NCI-H1048 (cell line): ENCODE results near the gene ITPKB.
"Not testable (repeated sequence)": the region's sequence is repeated elsewhere in the genome, so short reads cannot be mapped to it uniquely, and the experiment has no call there.

ENCODE experiments used
- DNase-seq: peaks from one replicate; lab custom pipeline; 2025; lab: John Stamatoyannopoulos, UW

The ITPKB gene

DNA sequence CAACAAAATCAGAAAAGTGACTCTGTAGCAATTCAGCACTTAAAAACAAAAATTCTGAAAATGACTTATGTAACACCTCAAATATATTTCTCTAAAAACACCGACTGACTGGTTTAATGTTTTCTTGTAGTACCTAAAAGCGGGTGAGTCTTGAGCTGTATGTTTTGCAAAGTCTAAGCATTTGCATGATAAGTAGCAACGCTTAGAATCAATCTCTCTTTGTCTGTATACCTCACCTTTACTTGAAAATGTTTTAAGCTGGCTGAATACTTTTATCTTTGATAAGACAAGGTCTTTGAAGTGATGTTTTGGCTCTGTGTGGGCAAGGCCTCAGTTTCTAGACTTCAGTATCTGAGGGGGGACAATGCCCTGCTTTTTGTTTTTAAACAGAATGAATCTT, 8.2 kb downstream of the ITPKB start:
- DNase-seq: no peak

DNA sequence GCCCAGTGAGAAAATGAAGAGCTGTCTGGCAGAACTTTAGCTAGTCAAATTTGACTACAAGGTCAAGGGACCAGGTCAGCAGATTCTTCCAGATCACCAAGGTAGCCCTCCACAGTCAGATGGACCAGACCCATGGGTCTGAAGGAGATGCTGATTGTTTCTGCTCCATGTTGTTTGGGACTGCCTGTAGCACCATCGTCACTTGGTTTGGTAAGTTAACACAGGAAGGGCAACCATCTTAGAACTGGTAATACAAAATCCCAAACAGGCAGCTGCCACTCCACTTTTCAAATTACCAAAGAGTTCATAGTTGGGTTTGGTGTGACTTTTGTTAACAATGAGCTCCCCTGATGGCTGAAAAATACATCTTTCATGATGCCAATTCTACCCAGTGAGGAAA, 9.0 kb downstream of the ITPKB start:
- DNase-seq: no peak

DNA sequence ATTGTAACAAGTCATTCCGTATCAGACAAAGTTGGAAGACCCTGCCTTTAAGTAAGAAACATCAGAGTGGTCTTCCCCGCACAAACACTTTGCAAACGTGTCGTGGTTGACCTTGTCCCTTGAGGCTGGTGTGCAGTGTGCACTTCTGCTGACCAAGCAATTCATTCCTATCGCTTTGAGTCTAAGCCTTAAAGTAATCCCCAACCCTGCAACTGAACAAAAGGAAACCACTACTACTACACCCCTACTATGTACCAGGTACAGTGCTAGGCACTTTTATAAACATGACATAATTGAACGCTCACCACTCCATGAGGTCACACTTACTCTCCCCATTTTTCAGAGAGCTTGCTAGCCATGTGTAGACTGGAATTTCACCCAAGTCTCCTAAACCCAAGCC, 10.6 kb downstream of the ITPKB start:
- no peak for DNase-seq

DNA sequence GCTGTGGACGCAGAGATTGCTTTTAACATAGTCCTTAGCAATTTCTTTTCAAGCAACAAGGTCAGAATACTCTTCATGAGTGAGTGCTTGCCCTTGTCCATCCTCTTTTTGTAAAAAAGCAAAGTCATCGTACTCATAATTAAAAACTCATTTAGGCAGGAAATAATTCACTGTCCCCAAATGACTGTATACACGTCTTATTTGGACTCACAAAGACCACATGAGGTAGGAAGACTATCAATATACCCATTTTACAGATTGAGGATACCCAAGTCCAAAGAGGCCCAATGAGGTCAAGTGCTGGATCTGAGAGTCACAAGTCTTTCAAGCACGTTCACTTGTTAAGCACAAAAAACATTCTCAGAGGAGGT, 13.2 kb downstream of the ITPKB start:
- DNase-seq: no peak

DNA sequence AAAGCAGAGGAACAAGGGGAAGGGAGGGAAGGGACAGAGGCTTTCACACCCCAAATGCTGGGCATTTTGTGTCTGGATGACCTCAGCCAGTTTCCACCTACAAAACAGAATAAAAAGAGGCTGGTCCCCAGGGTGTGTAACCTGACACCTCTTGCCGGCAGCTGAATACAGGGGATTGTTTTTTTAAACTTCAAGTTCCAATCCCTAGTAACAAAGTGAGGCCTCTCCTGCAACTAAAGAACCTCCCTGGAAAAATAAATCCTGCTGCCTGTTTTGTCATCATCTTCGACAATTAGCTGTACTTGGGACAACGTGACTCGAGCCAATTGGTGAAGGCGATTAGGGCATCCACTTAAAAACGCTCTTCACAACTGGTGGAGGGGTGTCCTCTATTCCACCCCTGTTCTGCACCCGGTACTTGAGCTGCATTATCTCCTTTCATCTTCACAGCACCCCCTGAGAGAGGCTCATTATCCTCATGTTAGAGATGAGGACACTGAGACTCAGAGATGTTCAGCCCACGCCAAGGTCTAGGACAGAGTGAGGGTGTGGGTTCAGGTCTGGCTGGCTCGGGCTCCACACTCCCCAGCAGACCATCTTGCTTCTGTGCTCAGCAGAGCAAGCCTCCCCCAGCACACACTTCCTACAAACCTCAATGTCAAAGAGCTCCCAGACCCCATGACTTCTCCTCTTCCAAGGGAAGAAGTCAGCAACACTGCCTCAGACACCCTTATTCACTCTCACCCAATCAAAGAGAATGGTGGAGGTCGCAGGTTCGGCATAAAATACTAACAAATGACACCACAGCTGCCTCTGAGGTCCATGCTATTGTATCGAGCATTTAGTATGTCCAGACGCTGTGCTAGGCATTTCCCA, 15.2 kb downstream of the ITPKB start:
- no peak for DNase-seq

- DNase-seq: no peak
Measured at GRCh38 chr1:226722901-226723656, 16.0 kb downstream of the ITPKB start.

- no peak for DNase-seq
Measured at GRCh38 chr1:226722240-226722900, 16.7 kb downstream of the ITPKB start.

- DNase-seq: not testable (repeated sequence)
Measured at GRCh38 chr1:226720574-226720973, 18.5 kb downstream of the ITPKB start.

- no peak for DNase-seq
Measured at GRCh38 chr1:226719596-226720387, 19.3 kb downstream of the ITPKB start.

DNA sequence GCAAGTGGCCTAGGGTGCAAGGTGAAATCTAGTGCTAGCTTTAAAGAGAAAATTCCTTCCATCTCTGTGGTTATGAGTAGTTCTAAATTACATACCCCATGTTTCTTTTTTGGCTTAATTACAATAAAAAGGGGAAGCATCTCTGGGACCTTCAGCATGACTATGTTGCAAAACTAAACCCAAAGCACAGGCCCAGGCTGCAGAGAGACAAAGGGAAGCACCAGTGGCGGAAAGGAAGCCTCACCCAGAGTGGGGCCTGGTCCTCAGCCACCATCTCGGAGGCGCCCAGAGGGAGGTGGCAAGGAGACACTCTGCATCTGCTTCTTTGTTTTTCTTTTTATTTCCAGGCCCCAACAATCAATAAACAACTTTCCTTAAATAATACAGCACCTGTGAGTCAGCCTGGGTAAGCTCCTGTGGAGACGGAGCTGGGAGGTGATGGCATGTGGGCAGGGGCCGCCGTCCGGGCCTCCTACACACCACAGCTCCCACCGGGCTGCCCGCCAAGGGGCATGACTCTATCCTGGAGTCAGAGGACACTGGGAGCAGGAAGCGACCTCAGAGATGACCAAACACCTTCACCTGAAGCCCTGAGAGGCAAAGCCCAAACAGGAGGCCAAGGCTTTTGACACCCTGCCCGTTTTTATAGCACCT, 21.7 kb downstream of the ITPKB start:
- no peak for DNase-seq

DNA sequence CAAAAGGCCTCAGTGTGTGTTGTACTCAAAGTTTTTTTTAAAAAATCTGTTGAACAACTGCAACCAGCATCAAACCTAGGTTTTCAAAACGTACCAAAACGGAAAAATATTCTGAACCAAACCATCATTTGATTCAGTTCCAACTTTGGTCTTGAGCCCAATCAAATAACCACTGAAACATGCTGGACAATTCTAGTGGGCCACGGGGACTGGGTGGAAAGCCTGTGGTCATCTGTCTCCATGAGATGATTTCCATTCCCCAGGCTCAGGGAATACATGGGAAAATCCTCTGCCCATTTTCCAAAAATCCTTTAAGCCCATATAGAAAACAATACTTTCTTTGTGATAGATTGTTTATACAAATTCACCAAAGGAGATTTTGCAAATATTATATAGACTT, 22.5 kb downstream of the ITPKB start:
- no peak for DNase-seq

DNA sequence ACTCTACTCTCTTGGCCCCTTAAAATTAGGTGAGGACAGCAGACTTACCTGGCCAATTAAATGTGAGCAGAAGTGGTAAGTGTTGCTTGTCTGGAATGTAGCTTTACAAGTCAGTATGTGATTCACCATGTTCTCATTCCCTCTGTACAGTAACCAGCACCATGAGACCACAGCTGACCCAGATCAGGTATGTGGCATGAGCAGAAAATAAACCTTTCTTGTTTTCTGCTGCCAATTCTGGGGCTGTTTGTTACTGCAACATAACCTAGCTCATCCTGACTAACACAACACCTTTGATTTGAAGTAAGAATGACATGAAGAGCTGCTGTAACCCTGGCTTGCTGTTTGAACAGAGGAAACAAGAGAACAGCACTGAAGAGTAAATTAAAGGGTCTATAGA, 24.9 kb downstream of the ITPKB start:
- no peak for DNase-seq

DNA sequence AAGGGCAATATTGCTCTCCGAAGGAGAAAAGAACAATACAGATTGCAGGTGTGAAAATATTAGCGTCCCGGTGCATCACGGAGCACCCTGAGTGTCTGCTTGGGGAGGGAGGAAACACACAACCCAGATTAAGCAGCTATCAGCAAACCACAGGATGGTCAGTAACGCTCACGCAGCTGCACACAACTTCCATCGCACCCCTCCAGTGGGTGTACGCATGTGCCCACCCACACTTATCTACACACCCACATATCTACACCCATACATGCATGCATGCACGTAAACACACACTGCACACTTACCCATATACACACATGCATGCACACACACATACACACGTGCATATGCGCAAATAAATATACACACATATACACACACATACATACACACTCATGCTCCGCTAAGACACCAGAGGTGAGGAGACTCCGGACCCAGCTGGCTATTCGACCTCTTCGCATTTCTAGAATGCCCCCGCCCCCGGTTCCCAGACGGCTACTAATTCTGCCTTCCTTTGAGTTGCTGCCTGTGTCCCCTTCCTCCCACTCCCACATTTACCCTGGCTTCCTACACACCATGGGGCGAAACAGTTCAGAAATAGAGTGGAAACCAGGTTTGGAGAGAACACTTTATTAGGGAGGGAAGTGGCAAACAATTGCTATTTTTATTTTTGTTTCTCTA, 26.2 kb downstream of the ITPKB start:
- DNase-seq: no peak

DNA sequence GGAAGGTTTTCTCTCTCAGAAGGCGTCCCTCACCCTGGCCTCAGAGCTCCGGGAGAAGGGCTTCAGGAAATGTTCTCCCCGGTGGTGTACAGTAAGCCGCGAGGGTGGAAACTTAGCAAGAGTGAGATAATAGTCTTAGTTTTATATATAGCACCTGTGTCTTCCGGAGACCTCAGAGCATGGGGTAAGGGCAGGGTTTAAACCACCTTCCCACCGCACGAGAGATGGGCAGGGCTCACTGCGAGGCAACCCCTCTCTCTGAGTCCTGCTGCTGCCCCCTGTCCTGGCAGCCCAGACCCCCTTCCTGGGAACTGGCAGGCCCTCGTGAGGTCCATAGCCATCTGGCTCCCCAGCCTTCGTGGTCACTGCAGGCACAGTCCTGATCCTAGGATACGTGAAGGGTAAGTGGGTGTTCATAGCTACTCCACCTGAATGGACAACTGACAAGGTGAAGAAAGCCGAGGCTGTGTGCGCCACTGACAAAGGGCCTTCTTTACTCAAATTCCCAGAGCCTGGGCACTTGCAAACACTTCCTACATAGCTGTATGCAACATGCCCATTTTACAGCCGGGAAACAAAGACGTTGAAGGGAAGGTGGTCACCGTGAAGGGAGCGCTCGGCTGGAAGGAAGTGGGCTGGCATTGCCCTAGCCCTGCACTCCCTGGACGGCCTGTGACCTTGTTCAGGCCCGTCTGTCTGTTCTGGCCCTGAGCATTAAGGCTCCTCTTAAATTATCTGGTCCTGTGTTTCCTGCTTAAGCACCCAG, 26.9 kb downstream of the ITPKB start:
- DNase-seq: no peak

DNA sequence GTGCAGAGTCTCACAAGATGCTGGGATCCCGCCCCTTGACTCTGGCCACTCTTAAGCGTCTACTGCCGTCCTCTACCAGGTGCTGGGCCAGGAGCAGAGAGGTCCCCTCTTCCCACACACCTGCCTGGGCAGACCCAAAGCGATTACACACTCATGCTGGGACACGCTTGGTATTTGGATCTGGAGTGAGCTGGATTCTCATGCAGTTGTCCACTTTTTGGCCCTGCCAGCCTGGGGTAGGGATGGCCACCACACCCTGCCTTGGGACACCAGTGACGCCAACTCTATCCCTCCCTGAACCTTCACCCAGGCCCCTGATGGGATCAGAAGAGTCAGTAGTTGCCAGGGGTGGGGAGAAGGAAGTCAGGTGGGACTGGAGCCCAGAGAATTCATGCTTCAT, 28.6 kb downstream of the ITPKB start:
- no peak for DNase-seq

DNA sequence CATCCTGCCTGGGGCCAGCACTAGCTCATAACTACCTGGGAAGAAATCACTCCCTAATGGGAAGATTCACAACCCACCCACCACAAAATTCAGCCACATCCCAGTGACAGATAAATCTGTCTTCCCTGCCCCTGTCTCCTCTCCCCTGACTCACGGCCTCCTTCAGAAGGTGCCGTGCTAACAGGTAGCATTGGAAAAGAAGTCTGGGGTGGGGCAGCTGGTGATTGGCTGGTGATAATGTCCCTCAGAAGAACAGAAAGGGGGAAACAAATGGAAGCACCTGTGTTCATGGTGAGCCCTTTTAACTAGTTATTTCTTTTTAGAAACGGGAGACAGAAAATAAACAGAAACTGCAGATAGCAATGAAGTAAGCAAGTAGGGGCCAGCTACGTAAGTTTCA, 29.1 kb downstream of the ITPKB start:
- no peak for DNase-seq

DNA sequence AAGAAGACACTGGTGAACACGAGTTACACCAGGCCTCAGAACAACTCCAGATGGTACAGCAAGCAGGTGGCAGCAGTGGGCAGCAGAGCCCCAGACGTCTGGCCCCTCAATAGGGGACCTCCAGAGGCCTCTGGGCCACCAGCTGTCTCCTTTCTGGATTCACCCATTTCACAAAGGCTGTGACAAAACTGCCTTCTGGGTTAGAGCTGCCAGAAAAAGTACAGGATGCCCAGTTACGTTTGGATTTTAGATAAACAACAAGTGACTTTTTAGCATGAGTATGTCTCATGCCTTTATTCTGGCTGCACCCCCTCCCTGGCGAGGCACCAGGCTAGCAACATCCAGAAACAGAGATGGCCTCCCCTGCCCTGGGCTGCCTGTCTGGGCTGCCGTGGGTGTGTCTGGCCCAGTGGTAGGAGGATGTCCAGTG, 30.1 kb downstream of the ITPKB start:
- no peak for DNase-seq

DNA sequence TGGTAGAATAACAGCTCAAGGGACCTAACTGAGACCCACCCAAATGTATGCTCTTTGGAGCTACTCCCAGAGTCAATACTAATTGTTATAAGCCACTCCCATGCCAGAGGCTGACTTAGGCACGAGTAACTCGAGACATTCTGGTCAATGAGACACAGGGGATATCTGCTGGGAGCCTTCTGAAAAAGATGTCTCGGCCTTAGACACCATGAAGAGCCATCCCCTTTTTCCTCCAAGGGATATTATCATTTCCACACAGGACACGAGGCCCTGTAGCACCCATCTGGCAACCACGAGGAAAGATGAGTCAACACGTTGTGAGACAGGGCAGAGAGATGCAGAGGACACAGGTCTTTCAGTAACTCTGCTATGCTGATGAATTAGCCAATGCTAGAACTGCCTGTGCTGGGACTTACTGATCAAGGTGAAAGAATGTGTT, 30.7 kb downstream of the ITPKB start:
- DNase-seq: no peak

GRCh38 chr1:226706684-226707083, 32.4 kb downstream of the ITPKB start:
- no peak for DNase-seq
